ENCODE measurements around the gene SNX25. TPM values are rescaled to one million over a fixed set of nuclear protein-coding genes. Genes with fewer than 3 reads are reported as not detected.

Gene SNX25
- total and polyA plus RNA-seq, 2 of the 13 experiments (the other 11 are each of a cell fraction or from before 2014, with no cell fraction given), result 23.4 to 23.5 TPM

DNA sequence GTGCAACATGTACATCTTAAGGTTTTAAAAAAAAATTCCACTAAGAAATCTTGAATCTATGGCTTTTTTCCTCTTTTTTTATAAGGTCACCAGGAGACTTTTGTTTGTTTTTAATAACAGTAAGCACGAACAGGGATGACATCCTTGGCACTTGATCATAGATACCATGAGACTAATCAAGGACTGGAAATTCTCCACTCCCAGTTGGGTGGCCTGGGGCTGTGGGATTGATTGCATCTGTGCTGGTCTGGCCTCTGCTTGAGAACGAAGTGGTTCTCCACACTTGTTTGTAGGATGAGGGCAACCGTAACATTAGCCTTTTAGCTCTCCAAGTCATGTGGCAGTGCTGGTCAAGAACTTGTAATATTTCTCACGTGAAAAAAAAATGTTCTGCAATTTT is 35.4 kb downstream of the SNX25 start:
- H3K79me2 ChIP-seq (ENCODE audit: insufficient read depth, low read length), result peaks cover 9% of the 10 kb centered on the region
- ATAC-seq (no peak), DNase-seq (ENCODE audit: low spot score) (no peak), FAIRE-seq (no peak)
- H3K27ac ChIP-seq (ENCODE audit: extremely low read length, insufficient read depth, low read length), result no peak overlapping the region
- in situ Hi-C loops (cut with HindIII; ENCODE audit: extremely low pct_ligation_motif_present, low pct_unique_long_range_greater_than_20kb), result no loop called here
- H3K4me1 ChIP-seq (ENCODE audit: insufficient read depth, low read length), result 0 out of 2 replicates have a peak, but pooled peaks cover 7% of the 10 kb centered on the region
- H3K36me3 ChIP-seq (replicated peaks in 1 of 2; ENCODE audit: control insufficient read depth in 1 of 2, insufficient read depth in 2 of 2, low read length in 2 of 2), result peaks cover 0 to 10% of the 10 kb centered on the region in 2 experiments; a peak in 1 of 5 replicates
- no peak overlapping the region for H3K4me2 ChIP-seq (ENCODE audit: low read depth, low read length)
- BruUV-seq (replicated peaks), result no TSS peak
- no peak overlapping the region for H3K9ac ChIP-seq (ENCODE audit: insufficient read depth, low read depth, low read length)
- ChIA-PET POLR2A (no interaction called here), CTCF (ENCODE audit: low intra/inter-chr PET ratio, low total read pairs) (no interaction called here)
- no peaks in the 10 kb centered on the region; a peak in 1 of 5 replicates for H3K27me3 ChIP-seq (ENCODE audit: control insufficient read depth in 1 of 2, insufficient read depth in 2 of 2, low read length in 2 of 2)
- H3K9me3 ChIP-seq (ENCODE audit: low read length), result no peaks in the 10 kb centered on the region
- WGBS (ENCODE audit: low lambda C conversion rate), result 91% methylated on average over 4 of the region's 4 CpGs
- no peak overlapping the region for H3K4me3 ChIP-seq (replicated peaks in 1 of 3; ENCODE audit: insufficient read depth in 1 of 3, low read depth in 2 of 3, low read length in 3 of 3)
- intact Hi-C loops (cut with micrococcal nuclease; ENCODE audit: unreplicated experiment), result no loop called here
- no peaks in the 10 kb centered on the region for H4K20me1 ChIP-seq (ENCODE audit: insufficient read depth, low read length)
- no peak overlapping the region for H2AFZ ChIP-seq (ENCODE audit: low read length)
- TF ChIP-seq ZNF281 (CRISPR knock-in tag; IDR thresholded peaks at IDR 0.05; ENCODE audit: borderline replicate concordance) (no peak), NONO (IDR thresholded peaks at IDR 0.05) (no peak), NONO (CRISPR knock-in tag; conservative IDR thresholded peaks at IDR 0.05) (no peak), ZNF253 (CRISPR knock-in tag; IDR thresholded peaks at IDR 0.05; ENCODE audit: borderline replicate concordance) (no peak), HBP1 (CRISPR knock-in tag; IDR thresholded peaks at IDR 0.05; ENCODE audit: low read depth) (no peak), ZNF282 (IDR thresholded peaks at IDR 0.05; ENCODE audit: partially characterized antibody) (no peak), ZNF589 (CRISPR knock-in tag; conservative IDR thresholded peaks at IDR 0.05) (no peak), ZBTB4 (CRISPR knock-in tag; IDR thresholded peaks at IDR 0.05; ENCODE audit: borderline replicate concordance) (no peak), BHLHE40 (IDR thresholded peaks at IDR 0.05; ENCODE audit: low read length) (no peak), PAX8 (CRISPR knock-in tag; IDR thresholded peaks at IDR 0.05; ENCODE audit: borderline replicate concordance) (no peak), ZNF766 (CRISPR knock-in tag; IDR thresholded peaks at IDR 0.05; ENCODE audit: borderline replicate concordance) (no peak), ZBTB3 (CRISPR knock-in tag; IDR thresholded peaks at IDR 0.05; ENCODE audit: borderline replicate concordance, low read depth) (no peak), U2AF2 (IDR thresholded peaks at IDR 0.05; ENCODE audit: low read depth, low read length) (no peak), ZNF543 (CRISPR knock-in tag; IDR thresholded peaks at IDR 0.05) (no peak), NAIF1 (CRISPR knock-in tag; IDR thresholded peaks at IDR 0.05; ENCODE audit: borderline replicate concordance) (no peak), IRF1 (CRISPR knock-in tag; IDR thresholded peaks at IDR 0.05; ENCODE audit: low read depth) (no peak)
- TF ChIP-seq, protein P1, sequence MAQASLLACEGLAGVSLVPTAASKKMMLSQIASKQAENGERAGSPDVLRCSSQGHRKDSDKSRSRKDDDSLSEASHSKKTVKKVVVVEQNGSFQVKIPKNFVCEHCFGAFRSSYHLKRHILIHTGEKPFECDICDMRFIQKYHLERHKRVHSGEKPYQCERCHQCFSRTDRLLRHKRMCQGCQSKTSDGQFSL (CRISPR knock-in tag; IDR thresholded peaks at IDR 0.05), result no peak
